Trophoblast cell (in vitro differentiated cells and primary cell): ENCODE results near the gene GABRG3.

Experiments
- DNase-seq, 2 donors: peaks; one replicate each; pipeline ENCODE4 v3.0.0-alpha.2; 2016
- H2AFZ ChIP-seq: 2 replicates; pipeline ENCODE4 v1.6.1; 2013; ENCODE audit warnings: low read length, moderate library complexity, mild to moderate bottlenecking; ENCODE audit not compliant: insufficient read depth, poor library complexity
- H2AK5ac ChIP-seq: 2 replicates; pipeline ENCODE4 v1.6.1; 2013; ENCODE audit warnings: mild to moderate bottlenecking, low read length
- H2BK120ac ChIP-seq: 2 replicates; pipeline ENCODE4 v1.6.1; 2013; ENCODE audit warnings: low read length, mild to moderate bottlenecking, moderate library complexity; ENCODE audit not compliant: insufficient read depth, poor library complexity
- H2BK12ac ChIP-seq: 2 replicates; pipeline ENCODE4 v1.6.1; 2013; ENCODE audit warnings: mild to moderate bottlenecking, low read length, moderate library complexity
- H2BK5ac ChIP-seq: 2 replicates; pipeline ENCODE4 v1.6.1; 2013; ENCODE audit warnings: low read length, low read depth, moderate library complexity, mild to moderate bottlenecking; ENCODE audit not compliant: poor library complexity
- H3K14ac ChIP-seq: 2 replicates; pipeline ENCODE4 v1.6.1; 2013; ENCODE audit warnings: mild to moderate bottlenecking, low read length
- H3K18ac ChIP-seq: 2 replicates; pipeline ENCODE4 v1.6.1; 2013; ENCODE audit warnings: mild to moderate bottlenecking, low read length
- H3K23ac ChIP-seq: 2 replicates; pipeline ENCODE4 v1.6.1; 2013; ENCODE audit warnings: low read length
- H3K27ac ChIP-seq: 2 replicates; pipeline ENCODE4 v1.5.1; 2013; ENCODE audit warnings: low read depth, mild to moderate bottlenecking, inconsistent platforms, low read length, moderate library complexity
- H3K27me3 ChIP-seq: 2 replicates; pipeline ENCODE4 v1.6.1; 2013; ENCODE audit warnings: inconsistent platforms, mild to moderate bottlenecking, low read length, moderate library complexity; ENCODE audit not compliant: insufficient read depth
- H3K36me3 ChIP-seq, 2 experiments: 1 replicate in 1 of 2; 2 replicates in 1 of 2; pipeline ENCODE4 v1.6.1; 2013; ENCODE audit warnings: low read length in 2 of 2, mild to moderate bottlenecking in 2 of 2, moderate library complexity in 1 of 2; ENCODE audit not compliant: insufficient read depth in 2 of 2, control insufficient read depth in 1 of 2
- H3K4ac ChIP-seq: 2 replicates; pipeline ENCODE4 v1.6.1; 2013; ENCODE audit warnings: low read depth, mild to moderate bottlenecking, low read length, moderate library complexity
- H3K4me1 ChIP-seq, 2 experiments: 1 replicate in 1 of 2; 2 replicates in 1 of 2; pipeline ENCODE4 v1.6.1; 2013; ENCODE audit warnings: low read length in 2 of 2, mild to moderate bottlenecking in 2 of 2, moderate library complexity in 1 of 2; ENCODE audit not compliant: insufficient read depth in 2 of 2, control insufficient read depth in 1 of 2
- H3K4me2 ChIP-seq: 2 replicates; pipeline ENCODE4 v1.6.1; 2013; ENCODE audit warnings: inconsistent platforms, mild to moderate bottlenecking, low read length, moderate library complexity
- H3K4me3 ChIP-seq: 2 replicates; pipeline ENCODE4 v1.5.1; 2013; ENCODE audit warnings: mild to moderate bottlenecking, low read depth, low read length, inconsistent platforms
- H3K79me1 ChIP-seq: one replicate; pipeline ENCODE4 v1.6.1; 2013; ENCODE audit warnings: low read length
- H3K79me2 ChIP-seq: 2 replicates; pipeline ENCODE4 v1.6.1; 2013; ENCODE audit warnings: low read length, mild to moderate bottlenecking; ENCODE audit not compliant: control insufficient read depth, insufficient read depth, poor library complexity
- H3K9ac ChIP-seq: 2 replicates; pipeline ENCODE4 v1.6.1; 2013; ENCODE audit warnings: mild to moderate bottlenecking, low read length
- H3K9me3 ChIP-seq: 2 replicates; pipeline ENCODE4 v1.6.1; 2013; ENCODE audit warnings: low read depth, mild to moderate bottlenecking, control low read depth, inconsistent platforms, low read length; ENCODE audit not compliant: insufficient read depth
- H4K12ac ChIP-seq: 2 replicates; pipeline ENCODE4 v1.6.1; 2013; ENCODE audit warnings: low read depth, mild to moderate bottlenecking, low read length, moderate library complexity
- H4K8ac ChIP-seq: 2 replicates; pipeline ENCODE4 v1.6.1; 2013; ENCODE audit warnings: low read depth, mild to moderate bottlenecking, low read length, moderate library complexity
- H4K91ac ChIP-seq: one replicate; pipeline ENCODE4 v1.6.1; 2013; ENCODE audit warnings: low read depth, mild to moderate bottlenecking, low read length, moderate library complexity
- WGBS: extraction: QIAGEN DNeasy Blood & Tissue Kit; methylation state at CpG from one replicate; pipeline ENCODE4 v1.1.7; 2013; ENCODE audit warnings: missing lambda C conversion rate; ENCODE audit not compliant: insufficient read length, insufficient coverage; ENCODE audit errors: extremely low coverage; 5-methylcytosine and 5-hydroxymethylcytosine counted together

Gene GABRG3

DNA sequence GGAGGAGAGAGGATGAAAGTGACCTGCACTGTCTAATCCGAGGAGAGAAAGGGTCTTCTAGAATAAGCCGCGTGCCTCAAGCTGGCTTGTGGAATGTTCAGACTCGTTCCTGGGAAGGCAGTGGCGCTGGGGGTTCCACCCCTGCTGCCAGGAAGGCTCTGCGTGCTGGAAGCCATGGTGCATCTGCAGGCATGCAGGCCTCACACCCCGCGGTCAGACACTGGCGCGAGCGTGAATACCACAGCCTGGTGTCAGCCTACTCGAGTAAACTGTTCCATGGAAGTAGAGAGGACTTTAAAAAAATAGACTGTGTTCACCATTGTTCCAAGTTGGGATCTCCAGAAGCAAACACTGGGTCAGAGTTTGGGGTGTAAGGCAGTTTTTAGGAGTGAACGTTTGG, 25.9 kb upstream of the GABRG3 start:
- H2BK12ac ChIP-seq, result no peak overlapping the region
- H2AK5ac ChIP-seq, result no peak overlapping the region
- no peak overlapping the region for H3K9ac ChIP-seq
- no peak for DNase-seq
- no peak overlapping the region for H3K4me2 ChIP-seq
- H3K23ac ChIP-seq, result no peak overlapping the region
- WGBS, result no CpG with 5 or more reads among the region's 13 CpGs
- no peak overlapping the region for H3K4ac ChIP-seq
- H3K4me1 ChIP-seq, result no peaks in the 10 kb centered on the region
- no peaks in the 10 kb centered on the region for H3K79me2 ChIP-seq
- H3K18ac ChIP-seq, result no peak overlapping the region
- H4K12ac ChIP-seq, result no peak overlapping the region
- H3K14ac ChIP-seq, result no peak overlapping the region
- H3K27ac ChIP-seq, result no peak overlapping the region
- H4K8ac ChIP-seq, result no peak overlapping the region
- no peak overlapping the region for H2BK5ac ChIP-seq
- no peaks in the 10 kb centered on the region for H3K79me1 ChIP-seq
- no peaks in the 10 kb centered on the region for H3K9me3 ChIP-seq
- H3K27me3 ChIP-seq, result no peaks in the 10 kb centered on the region
- no peak overlapping the region for H2AFZ ChIP-seq
- H2BK120ac ChIP-seq, result no peak overlapping the region
- no peak overlapping the region for H3K4me3 ChIP-seq
- no peaks in the 10 kb centered on the region for H3K36me3 ChIP-seq
- H4K91ac ChIP-seq, result no peak overlapping the region

DNA sequence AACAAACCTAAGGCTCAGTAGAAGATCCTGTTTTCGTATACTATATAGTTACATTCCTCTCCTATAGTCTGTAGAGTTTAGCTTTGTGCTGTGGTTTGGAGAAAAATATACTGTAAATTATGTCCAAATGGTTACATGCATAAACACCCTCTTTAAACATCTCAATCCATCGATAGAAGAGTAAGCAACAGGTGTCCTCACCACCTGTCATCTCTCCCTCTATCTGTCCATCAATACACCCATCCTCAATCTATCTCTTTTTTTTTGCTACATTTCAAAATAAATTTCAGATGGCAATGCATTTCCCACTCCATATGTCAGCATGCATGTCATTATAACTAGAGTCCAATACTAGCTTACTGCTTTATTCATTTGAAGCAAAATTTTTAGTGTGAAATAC, 21.0 kb upstream of the GABRG3 start:
- Histone ChIP-seq H3K36me3 (no peaks in the 10 kb centered on the region), H3K4me2 (no peak overlapping the region), H4K91ac (no peak overlapping the region), H3K4ac (no peak overlapping the region), H3K79me2 (no peaks in the 10 kb centered on the region), H3K4me3 (no peak overlapping the region), H4K8ac (no peak overlapping the region), H3K27ac (no peak overlapping the region), H2AFZ (no peak overlapping the region), H3K18ac (no peak overlapping the region), H3K23ac (no peak overlapping the region), H2BK5ac (no peak overlapping the region), H3K9me3 (no peaks in the 10 kb centered on the region), H3K27me3 (no peaks in the 10 kb centered on the region), H3K4me1 (no peaks in the 10 kb centered on the region), H4K12ac (no peak overlapping the region), H2BK120ac (no peak overlapping the region), H3K9ac (no peak overlapping the region), H3K79me1 (no peaks in the 10 kb centered on the region), H2AK5ac (no peak overlapping the region), H3K14ac (no peak overlapping the region), H2BK12ac (no peak overlapping the region)
- WGBS, result no CpG with 5 or more reads among the region's 2 CpGs
- DNase-seq, result no peak

DNA sequence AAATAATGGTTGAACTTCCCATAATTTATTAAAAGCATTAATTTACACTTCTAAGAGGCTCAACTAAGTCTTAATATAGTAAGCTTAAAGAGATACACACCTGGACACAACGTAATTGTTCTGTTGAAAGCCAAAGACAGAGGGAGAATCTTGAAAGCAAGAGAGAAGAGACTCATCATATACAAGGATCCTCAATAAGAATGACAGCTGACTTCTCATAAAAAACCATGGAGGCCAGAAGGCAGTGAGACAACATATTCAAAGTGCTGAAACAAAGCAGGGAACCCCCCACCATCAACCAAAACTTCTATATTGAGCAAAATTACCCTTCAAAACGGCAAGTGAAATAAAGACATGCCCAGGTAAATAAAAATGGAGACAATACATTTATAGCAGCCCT, 16.6 kb upstream of the GABRG3 start:
- H4K8ac ChIP-seq, result no peak overlapping the region

DNA sequence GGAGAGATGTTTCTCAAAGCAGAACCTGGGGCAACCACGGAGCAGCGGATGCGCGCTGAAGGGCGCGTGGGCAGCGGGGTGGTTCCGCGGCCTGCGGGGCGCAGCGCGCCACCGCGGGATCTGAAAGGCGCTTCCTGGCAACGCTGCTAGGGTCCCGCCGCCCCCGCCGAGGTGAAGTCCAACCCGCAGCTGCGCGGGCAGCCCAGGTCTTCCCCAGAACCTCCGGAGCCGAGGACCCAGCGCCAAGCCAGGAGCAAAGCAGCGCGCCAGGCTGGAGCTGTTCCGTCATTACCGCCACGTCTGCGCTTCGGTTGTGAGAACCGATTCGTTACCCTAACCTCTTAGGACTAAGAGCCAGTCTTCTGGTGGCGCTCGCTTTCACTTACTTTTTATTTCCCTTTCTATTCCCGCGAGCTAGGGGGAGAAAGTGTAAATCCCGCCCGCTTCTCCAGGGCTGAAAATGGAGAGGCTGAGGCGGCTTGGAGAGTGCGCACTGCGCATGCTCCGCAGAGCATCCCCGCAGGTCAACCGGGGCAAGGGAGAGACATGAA, 3.2 kb upstream of the GABRG3 start:
- Histone ChIP-seq H3K9ac (peak overlapping the region; percentile 9), H4K8ac (peak overlapping the region; percentile 78), H3K79me1 (no peaks in the 10 kb centered on the region), H2AK5ac (no peak overlapping the region), H2BK120ac (no peak overlapping the region), H3K27me3 (peaks cover 16% of the 10 kb centered on the region), H4K12ac (no peak overlapping the region), H3K18ac (no peak overlapping the region), H3K4ac (no peak overlapping the region), H2AFZ (peak overlapping the region; percentile 69), H3K4me1 (peaks cover 0 to 4% of the 10 kb centered on the region in 2 experiments), H3K23ac (no peak overlapping the region), H3K9me3 (peaks cover 1% of the 10 kb centered on the region), H3K79me2 (no peaks in the 10 kb centered on the region), H2BK12ac (no peak overlapping the region), H3K4me2 (peak overlapping the region; percentile 82), H2BK5ac (peak overlapping the region; percentile 30), H4K91ac (no peak overlapping the region), H3K27ac (no peak overlapping the region), H3K4me3 (peak overlapping the region; percentile 69), H3K36me3 (no peaks in the 10 kb centered on the region), H3K14ac (peak overlapping the region; percentile 58)
- WGBS, result no CpG with 5 or more reads among the region's 48 CpGs
- DNase-seq, result no peak

More for the DNA sequence above, 16.6 kb upstream of the GABRG3 start:
- Histone ChIP-seq H2BK12ac (no peak overlapping the region), H3K27me3 (no peaks in the 10 kb centered on the region), H3K9ac (no peak overlapping the region), H3K18ac (no peak overlapping the region), H3K79me2 (no peaks in the 10 kb centered on the region), H2AFZ (no peak overlapping the region), H3K27ac (no peak overlapping the region), H3K4me3 (no peak overlapping the region), H4K12ac (no peak overlapping the region), H3K9me3 (no peaks in the 10 kb centered on the region), H3K4ac (no peak overlapping the region), H2AK5ac (no peak overlapping the region), H4K91ac (no peak overlapping the region), H3K14ac (no peak overlapping the region), H3K4me2 (no peak overlapping the region), H3K79me1 (no peaks in the 10 kb centered on the region), H2BK120ac (no peak overlapping the region), H2BK5ac (no peak overlapping the region), H3K23ac (no peak overlapping the region), H3K4me1 (no peaks in the 10 kb centered on the region), H3K36me3 (no peaks in the 10 kb centered on the region)
- no peak for DNase-seq
- WGBS, result no CpG with 5 or more reads among the region's 2 CpGs
